Measurements from ENCODE around the gene AP3M1.
"Not testable (repeated sequence)": the region's sequence is repeated elsewhere in the genome, so short reads cannot be mapped to it uniquely, and the experiment has no call there.

Gene AP3M1

GRCh38 chr10:74150204-74150989 lies at the start of gene AP3M1:
AP3M1 (minus strand) TSS chr10:74150828; CDS start chr10:74138379, 12,449 bp downstream.
- DNase-seq, result no peak

- DNase-seq, result no peak
Measured at GRCh38 chr10:74199315-74199714, 48.7 kb upstream of the AP3M1 start.

GRCh38 chr10:74194999-74195398 lies 44.4 kb upstream of the AP3M1 start:
- DNase-seq, result no peak

- DNase-seq, result no peak
Measured at GRCh38 chr10:74194545-74194944, 43.9 kb upstream of the AP3M1 start.

GRCh38 chr10:74190494-74190893 lies 39.9 kb upstream of the AP3M1 start:
- DNase-seq, result no peak

- no peak for DNase-seq
Measured at GRCh38 chr10:74189999-74190421, 39.4 kb upstream of the AP3M1 start.

GRCh38 chr10:74188617-74189016 lies 38.0 kb upstream of the AP3M1 start:
- not testable (repeated sequence) for DNase-seq

- no peak for DNase-seq
Measured at GRCh38 chr10:74187237-74187636, 36.6 kb upstream of the AP3M1 start.

GRCh38 chr10:74186678-74187077 lies 36.0 kb upstream of the AP3M1 start:
- DNase-seq, result no peak

- DNase-seq, result no peak
Measured at GRCh38 chr10:74179111-74179710, 28.6 kb upstream of the AP3M1 start.

GRCh38 chr10:74178042-74178791 lies 27.6 kb upstream of the AP3M1 start:
- DNase-seq, result no peak

- DNase-seq, result no peak
Measured at GRCh38 chr10:74177140-74177677, 26.6 kb upstream of the AP3M1 start.

GRCh38 chr10:74176380-74177139 lies 25.9 kb upstream of the AP3M1 start:
- DNase-seq, result peak; percentile 88

- DNase-seq, result no peak
Measured at GRCh38 chr10:74175510-74176379, 25.1 kb upstream of the AP3M1 start.

- no peak for DNase-seq
Measured at GRCh38 chr10:74174521-74174920, 23.9 kb upstream of the AP3M1 start.

- DNase-seq, result no peak
Measured at GRCh38 chr10:74171625-74172024, 21.0 kb upstream of the AP3M1 start.

GRCh38 chr10:74167443-74167842 lies 16.8 kb upstream of the AP3M1 start:
- no peak for DNase-seq

- DNase-seq, result no peak
Measured at GRCh38 chr10:74165530-74165901, 14.9 kb upstream of the AP3M1 start.

- no peak for DNase-seq
Measured at GRCh38 chr10:74164716-74165529, 14.3 kb upstream of the AP3M1 start.

- no peak for DNase-seq
Measured at GRCh38 chr10:74163319-74164068, 12.9 kb upstream of the AP3M1 start.

Measured in DMS 273 treated with DMSO at 0.1 percent for 48 hours (cell line).